Naive thymus-derived CD8-positive, alpha-beta T cell (primary cell): ENCODE results near the gene CTRL. TPM values are rescaled to one million over a fixed set of nuclear protein-coding genes. Genes with fewer than 3 reads are reported as not detected.
"Not testable (repeated sequence)": the region's sequence is repeated elsewhere in the genome, so short reads cannot be mapped to it uniquely, and the experiment has no call there.

ENCODE experiments used
- ATAC-seq, 2 donors: fragments of 150-1000 bp; cut with Tn5 transposase in 1 of 2; sonication (Bioruptor Pico), chemical (Tn5 transposase) in 1 of 2; 1 replicate in 1 of 2; 2 replicates in 1 of 2; pipeline ENCODE4 v1.10.0; 2021; ENCODE audit warnings: mild to moderate bottlenecking in 2 of 2, moderate library complexity in 2 of 2
- POLR2A ChIA-PET: fragments of 350-600 bp; sonication (Branson Sonifier 250); formaldehyde crosslinking; loops from one replicate; lab custom pipeline; 2021; ENCODE audit warnings: antibody characterized with exemption; lab: Charles Lee
- DNase-seq, 10 donors: peaks; one replicate each; pipeline versions ENCODE4 v3.0.0 to v3.0.0-alpha.2; 2020 to 2022
- H3K27ac Mint-ChIP-seq, 10 donors: one replicate each; pipeline ENCODE4 v1.8.0; 2020 to 2022; ENCODE audit warnings: mild to moderate bottlenecking in 10 of 10, mixed read lengths in 10 of 10, moderate library complexity in 4 of 10, inconsistent platforms in 1 of 10
- H3K27me3 Mint-ChIP-seq, 5 donors: one replicate each; pipeline ENCODE4 v1.8.0; 2021 to 2022; ENCODE audit warnings: mixed read lengths in 5 of 5
- H3K36me3 Mint-ChIP-seq, 3 donors: one replicate each; pipeline ENCODE4 v1.8.0; 2020 to 2022; ENCODE audit warnings: mixed read lengths in 3 of 3, mild to moderate bottlenecking in 2 of 3, inconsistent platforms in 1 of 3
- H3K4me1 Mint-ChIP-seq, 4 donors: one replicate each; pipeline ENCODE4 v1.8.0; 2021 to 2022; ENCODE audit warnings: mixed read lengths in 4 of 4
- H3K4me3 Mint-ChIP-seq, 10 donors: one replicate each; pipeline ENCODE4 v1.8.0; 2020 to 2022; ENCODE audit warnings: mild to moderate bottlenecking in 10 of 10, mixed read lengths in 10 of 10, moderate library complexity in 6 of 10, inconsistent platforms in 1 of 10
- H3K9me3 Mint-ChIP-seq, 9 donors: one replicate each; pipeline ENCODE4 v1.8.0; 2020 to 2022; ENCODE audit warnings: mixed read lengths in 9 of 9, mild to moderate bottlenecking in 3 of 9, inconsistent platforms in 1 of 9, moderate library complexity in 1 of 9
- polyA plus RNA-seq, 3 donors: library from polyadenylated mRNA; unstranded; fragments of 300-500 nt; fragmentation: Illumina TruSeq; gene quantifications; one replicate each; pipeline ENCODE4 v1.2.3, GENCODE V29; 2021
- total RNA-seq, 8 experiments: library from RNA in 2 of 8; stranded (reverse) in 2 of 8; gene quantifications; one replicate each; pipeline ENCODE4 v1.2.3 and lab custom pipeline; 2021 to 2026

CTRL gene
- 10 to 100 TPM; 10.5 to 12.6 TPM for total RNA-seq
- 1 to 10 TPM; 2.2 to 2.8 (median 2.8) TPM for polyA plus RNA-seq
- total RNA-seq (lab: John Stamatoyannopoulos, UW), result 0 to 1.0 (median 0.62) reads per million in 6 experiments

DNA sequence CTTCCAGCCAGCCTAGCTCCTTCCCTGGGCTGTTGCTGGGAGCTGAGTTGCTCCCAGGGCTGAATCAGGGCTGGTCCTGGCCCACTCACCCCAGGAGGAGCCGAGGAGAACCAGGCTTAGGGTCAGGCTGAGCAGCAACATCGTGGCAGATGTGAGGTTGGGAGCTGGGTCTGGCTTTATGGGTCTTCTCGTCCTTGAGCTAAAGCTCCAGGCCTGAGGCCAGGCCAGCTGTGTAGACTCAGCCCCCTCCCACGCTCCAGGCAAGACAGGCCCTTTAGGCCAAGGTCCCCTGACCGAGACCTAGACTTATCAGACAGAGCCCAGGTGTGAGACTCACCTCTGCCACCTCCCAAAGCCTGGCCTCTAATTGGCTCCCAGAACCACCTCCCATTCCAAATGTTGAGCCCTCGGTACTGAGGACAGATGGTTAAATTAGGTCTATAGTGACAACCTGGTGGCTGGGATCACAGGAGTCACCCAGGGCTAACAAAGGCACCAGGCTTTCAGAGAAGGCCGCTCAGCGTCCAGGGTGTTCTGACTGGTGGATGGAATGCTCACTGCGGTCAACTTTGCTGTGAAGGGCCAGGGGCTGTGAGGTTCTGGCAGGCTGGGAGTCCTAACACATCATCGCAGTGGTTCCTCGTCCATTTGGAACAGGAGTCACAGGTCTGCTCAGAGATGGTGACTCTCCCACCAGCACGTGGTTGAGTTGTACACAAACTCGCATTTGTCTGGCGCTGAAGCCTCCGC lies at the start of gene CTRL:
Gene CTRL (minus strand): TSS at position 151 of the 750 bp plus-strand sequence. CDS start 10 bp downstream, at position 141.
- Mint-ChIP-seq H3K4me1 (peaks cover 20 to 32% (median 23%) of the 10 kb centered on the region in 4 donors), H3K4me3 (no peak within 1 kb of the TSS), H3K9me3 (no peaks in the 10 kb centered on the region), H3K36me3 (peaks cover 4 to 40% (median 5%) of the 10 kb centered on the region in 3 donors), H3K27me3 (no peaks in the 10 kb centered on the region), H3K27ac (peak within 1 kb of the TSS in 7 of 10 donors; percentile 35 to 89 (median 56))
- POLR2A ChIA-PET, result interaction anchor here (0.6 to 1.9 kb wide), 2 partner anchors 10 to 48 kb away, joined by 3 to 6 read pairs; no protein-coding TSS in a partner anchor
- ATAC-seq, result no peak
- DNase-seq, result no peak

GRCh38 chr16:67979955-67980678 lies 48.5 kb upstream of the CTRL start, which contains the start of gene DPEP3:
Gene DPEP3 (minus strand): TSS chr16:67980499. CDS start chr16:67980380, 119 bp downstream.
- no peaks in the 10 kb centered on the region for H3K27me3 Mint-ChIP-seq
- peak in 2 of 10 donors; percentile 14 to 23 for DNase-seq
- POLR2A ChIA-PET, result interaction anchor here (1.2 to 1.4 kb wide), 2 partner anchors 16 to 51 kb away, joined by 3 to 4 read pairs; no protein-coding TSS in a partner anchor
- peaks cover 14 to 24% (median 20%) of the 10 kb centered on the region in 4 donors for H3K4me1 Mint-ChIP-seq
- H3K9me3 Mint-ChIP-seq, result no peaks in the 10 kb centered on the region
- ATAC-seq, result peak in 1 of 2 donors; percentile 28
- H3K4me3 Mint-ChIP-seq, result no peak within 1 kb of the TSS
- H3K36me3 Mint-ChIP-seq, result no peaks in the 10 kb centered on the region
- peak within 1 kb of the TSS in 1 of 10 donors; percentile 6 for H3K27ac Mint-ChIP-seq

- H3K27me3 Mint-ChIP-seq, result no peaks in the 10 kb centered on the region
- H3K4me1 Mint-ChIP-seq, result peaks cover under 1 to 6% (median 4%) of the 10 kb centered on the region in 4 donors
- H3K36me3 Mint-ChIP-seq, result no peaks in the 10 kb centered on the region
- DNase-seq (no peak), ATAC-seq (no peak)
- H3K9me3 Mint-ChIP-seq, result no peaks in the 10 kb centered on the region
- POLR2A ChIA-PET, result interaction anchor here (0.5 to 1.3 kb wide), 3 partner anchors 9 to 474 kb away, joined by 3 to 4 read pairs (median 4); partner anchors contain the start of gene SLC12A4
- H3K4me3 Mint-ChIP-seq, result no peak overlapping the region
- H3K27ac Mint-ChIP-seq, result peak overlapping the region in 1 of 10 donors; percentile 7
These were observed 46.0 kb upstream of the CTRL start for GRCh38 chr16:67977469-67978227.

DNA sequence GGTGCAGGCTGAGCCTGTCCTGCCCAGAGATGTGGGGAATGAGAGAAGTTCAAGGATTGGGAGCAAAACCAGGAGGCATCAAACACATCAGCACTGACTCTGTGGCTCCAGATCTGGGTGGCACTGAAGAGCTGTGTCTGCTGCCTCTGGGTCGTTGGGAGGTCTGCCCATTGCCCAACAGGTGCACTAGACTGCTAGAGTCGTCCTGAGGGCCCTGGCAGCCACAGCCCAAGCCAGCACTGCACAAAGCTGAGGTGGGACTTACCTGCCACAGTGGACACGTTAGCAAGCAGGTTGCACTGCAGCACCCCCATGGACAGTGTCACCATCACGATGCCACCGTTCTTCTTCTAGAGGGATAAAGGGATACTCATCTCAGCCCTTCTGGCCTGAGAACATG lies 45.3 kb upstream of the CTRL start:
- Mint-ChIP-seq H3K4me3 (no peak overlapping the region), H3K36me3 (no peaks in the 10 kb centered on the region), H3K9me3 (no peaks in the 10 kb centered on the region), H3K27ac (no peak overlapping the region), H3K27me3 (no peaks in the 10 kb centered on the region), H3K4me1 (peaks cover 0 to 7% (median 4%) of the 10 kb centered on the region in 4 donors)
- ATAC-seq (no peak), DNase-seq (no peak)
- POLR2A ChIA-PET, result no interaction called here

DNA sequence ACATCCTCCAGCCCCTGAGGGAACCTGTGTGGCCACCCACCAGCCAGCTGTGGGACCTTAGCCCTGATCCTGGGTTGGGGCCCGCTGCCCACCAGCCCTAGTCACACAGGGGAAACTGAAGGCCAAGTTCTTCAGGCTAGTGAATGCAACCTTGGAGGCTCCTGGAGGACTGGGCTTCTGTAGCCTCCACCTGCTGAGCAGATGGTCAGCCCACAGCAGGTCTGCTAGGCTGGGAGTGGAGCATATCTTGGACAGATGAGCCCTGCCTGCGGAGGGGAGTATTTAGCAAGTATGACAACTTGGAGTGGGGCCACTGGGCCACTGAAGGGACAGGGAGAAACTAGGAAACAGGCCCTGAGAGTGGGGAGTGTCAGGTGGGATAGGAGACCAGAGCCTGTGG lies 44.5 kb upstream of the CTRL start:
- ATAC-seq (no peak), DNase-seq (no peak)
- H3K27me3 Mint-ChIP-seq, result no peaks in the 10 kb centered on the region
- peak overlapping the region in 1 of 10 donors; percentile 26 for H3K4me3 Mint-ChIP-seq
- H3K36me3 Mint-ChIP-seq, result no peaks in the 10 kb centered on the region
- POLR2A ChIA-PET, result no interaction called here
- H3K4me1 Mint-ChIP-seq, result peaks cover 0 to 7% (median 4%) of the 10 kb centered on the region in 4 donors
- no peaks in the 10 kb centered on the region for H3K9me3 Mint-ChIP-seq
- no peak overlapping the region for H3K27ac Mint-ChIP-seq

- H3K9me3 Mint-ChIP-seq, result no peaks in the 10 kb centered on the region
- no peaks in the 10 kb centered on the region for H3K27me3 Mint-ChIP-seq
- peaks cover 0 to 7% (median 4%) of the 10 kb centered on the region in 4 donors for H3K4me1 Mint-ChIP-seq
- POLR2A ChIA-PET, result interaction anchor here (0.6 to 0.9 kb wide), 2 partner anchors 46 to 210 kb away, joined by 3 to 4 read pairs; no protein-coding TSS in a partner anchor
- H3K27ac Mint-ChIP-seq, result peak overlapping the region in 3 of 10 donors; percentile 3 to 40 (median 15)
- no peak for DNase-seq
- ATAC-seq, result no peak
- H3K4me3 Mint-ChIP-seq, result no peak overlapping the region
- no peaks in the 10 kb centered on the region for H3K36me3 Mint-ChIP-seq
These were observed 43.9 kb upstream of the CTRL start for GRCh38 chr16:67975321-67976105.

DNA sequence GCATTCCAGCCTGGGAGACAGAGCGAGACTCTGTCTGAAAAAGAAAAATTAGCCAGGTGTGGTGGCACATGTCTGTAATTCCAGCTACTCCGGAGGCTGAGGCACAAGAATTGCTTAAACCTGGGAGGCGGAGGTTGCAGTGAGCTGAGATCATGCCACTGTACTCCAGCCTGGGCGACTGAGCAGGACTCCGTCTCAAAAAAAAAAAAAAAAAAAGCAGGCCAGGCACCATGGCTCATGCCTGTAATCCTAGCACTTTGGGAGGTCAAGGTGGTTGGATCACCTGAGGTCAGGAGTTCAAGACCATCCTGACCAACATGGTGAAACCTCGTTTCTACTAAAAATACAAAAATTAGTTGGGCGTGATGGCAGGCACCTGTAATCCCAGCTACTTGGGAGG lies 40.6 kb upstream of the CTRL start:
- DNase-seq, H3K27me3 Mint-ChIP-seq, H3K9me3 Mint-ChIP-seq, H3K36me3 Mint-ChIP-seq, ATAC-seq, H3K27ac Mint-ChIP-seq, H3K4me3 Mint-ChIP-seq: not testable (repeated sequence)
- H3K4me1 Mint-ChIP-seq, result peaks cover 11 to 25% (median 16%) of the 10 kb centered on the region in 4 donors
- POLR2A ChIA-PET, result interaction anchor here (0.7 kb wide), 1 partner anchor 206 kb away, joined by 4 read pairs; no protein-coding TSS in a partner anchor

DNA sequence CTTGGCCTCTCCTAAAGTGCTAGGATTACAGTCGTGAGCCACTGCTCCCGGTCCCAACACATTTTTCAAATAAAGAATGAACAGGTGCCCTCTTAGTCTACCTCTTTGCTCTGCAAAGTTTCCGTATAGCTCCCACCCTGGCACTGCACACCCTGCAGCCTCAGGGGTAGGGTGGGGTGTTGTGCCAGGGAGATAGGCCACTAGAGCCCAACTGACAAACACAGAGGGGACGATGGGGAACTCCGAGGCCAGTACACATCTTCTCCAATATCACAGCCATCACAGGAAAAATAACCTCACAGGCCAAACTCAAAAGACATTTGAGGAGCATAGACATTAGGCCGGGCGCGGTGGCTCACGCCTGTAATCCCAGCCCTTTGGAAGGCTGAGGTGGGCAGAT lies 39.4 kb upstream of the CTRL start:
- POLR2A ChIA-PET, result interaction anchor here (1.5 to 3.2 kb wide), 3 partner anchors 11 to 35 kb away, joined by 3 to 34 read pairs (median 6); partner anchors contain the start of gene PSMB10
- H3K36me3 Mint-ChIP-seq, result no peaks in the 10 kb centered on the region
- H3K9me3 Mint-ChIP-seq, result no peaks in the 10 kb centered on the region
- H3K4me3 Mint-ChIP-seq, result peak overlapping the region in 4 of 10 donors; percentile 38 to 75 (median 52)
- DNase-seq (no peak), ATAC-seq (no peak)
- peaks cover 13 to 35% (median 26%) of the 10 kb centered on the region in 4 donors for H3K4me1 Mint-ChIP-seq
- H3K27me3 Mint-ChIP-seq, result no peaks in the 10 kb centered on the region
- peak overlapping the region in 3 of 10 donors; percentile 24 to 67 (median 31) for H3K27ac Mint-ChIP-seq

DNA sequence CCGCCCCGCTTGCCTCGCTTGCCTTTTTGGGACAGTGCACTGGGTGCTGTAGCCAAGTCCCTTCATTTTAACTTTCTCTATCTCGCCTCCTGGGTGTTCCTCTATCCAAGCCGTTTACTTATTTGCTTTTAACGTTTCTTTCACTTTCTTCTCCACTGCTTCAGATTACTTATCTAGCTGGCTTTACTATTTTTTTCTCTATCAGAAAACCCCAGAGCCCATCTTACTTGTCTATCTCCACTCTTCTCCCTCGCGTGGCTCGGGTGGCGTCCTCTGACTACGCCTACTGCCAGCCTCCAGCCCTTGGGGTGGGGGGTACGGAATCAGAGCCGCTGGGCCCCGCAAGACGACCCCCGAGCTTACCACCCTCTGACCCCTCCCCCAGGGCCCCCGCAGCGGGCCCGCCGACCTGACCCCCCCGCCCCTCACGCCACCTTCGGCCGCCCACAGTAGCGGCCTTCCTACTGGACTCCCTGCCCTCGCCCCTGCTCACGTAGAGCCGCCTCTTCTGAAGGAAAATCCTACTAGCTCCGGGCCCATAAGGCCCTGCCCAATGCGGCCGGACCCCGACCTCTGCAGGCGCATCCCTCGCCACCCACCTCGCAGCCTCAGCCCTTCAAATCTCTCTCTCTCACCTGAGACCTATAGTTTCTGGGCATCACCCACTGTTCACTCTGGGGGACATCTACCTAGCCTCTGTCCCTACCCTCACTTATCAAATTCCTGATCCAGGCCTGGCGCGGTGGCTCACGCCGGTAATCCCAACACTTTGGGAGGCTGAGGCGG lies 37.8 kb upstream of the CTRL start:
- Mint-ChIP-seq H3K36me3 (no peaks in the 10 kb centered on the region), H3K4me3 (peak overlapping the region; percentile 87 to 98 (median 92)), H3K27me3 (no peaks in the 10 kb centered on the region), H3K9me3 (no peaks in the 10 kb centered on the region), H3K4me1 (peaks cover 13 to 38% (median 32%) of the 10 kb centered on the region in 4 donors), H3K27ac (peak overlapping the region; percentile 65 to 95 (median 89))
- DNase-seq, result peak in 2 of 10 donors; percentile 20 to 43
- ATAC-seq, result peak in 1 of 2 donors; percentile 39
- POLR2A ChIA-PET, result interaction anchor here (0.6 to 3.2 kb wide), 13 partner anchors 9 to 704 kb away, joined by 3 to 34 read pairs (median 4); partner anchors contain the start of genes DDX28, DPEP2, DUS2 and PSMB10

DNA sequence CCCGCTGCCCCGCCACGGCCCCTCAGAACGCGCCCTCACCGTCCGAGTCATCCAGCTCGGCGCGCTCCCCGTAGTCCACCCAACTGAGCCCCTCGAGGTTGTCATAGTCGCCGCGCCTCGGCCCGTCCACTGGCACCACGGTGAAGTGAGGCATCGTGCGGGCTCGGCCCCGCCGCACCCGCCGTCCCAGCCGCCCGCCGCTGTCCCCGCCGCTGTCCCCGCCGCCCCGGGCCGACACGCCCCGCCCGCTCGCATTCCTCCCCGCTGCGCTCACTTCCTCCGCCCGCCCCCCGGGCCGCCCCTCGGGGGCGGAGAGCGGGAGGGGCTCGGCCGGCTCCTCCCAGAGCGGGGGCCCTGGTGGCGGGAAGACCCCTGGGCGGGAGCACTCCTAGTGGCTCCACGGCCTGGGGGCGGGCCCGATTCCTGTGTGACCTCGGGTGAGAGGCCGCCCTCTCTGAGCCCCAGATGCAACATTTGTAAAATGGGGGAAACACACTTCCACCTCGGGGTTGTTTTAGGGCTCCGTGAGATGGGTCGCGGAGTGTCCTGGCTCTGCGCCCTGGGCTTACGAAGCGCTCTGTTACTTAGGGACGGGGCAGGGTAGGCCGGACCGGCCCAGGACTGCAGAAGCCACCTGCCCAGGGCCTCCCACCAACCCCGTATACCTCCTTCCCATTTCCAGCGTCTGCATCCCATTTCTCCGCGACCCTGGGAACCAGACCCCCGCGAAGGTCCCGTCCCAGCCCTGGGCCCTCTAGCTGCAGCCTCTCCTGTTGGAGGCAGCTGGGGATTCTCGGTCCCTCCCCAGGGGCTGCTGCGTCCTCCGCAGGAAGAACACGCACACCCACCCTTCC lies 37.0 kb upstream of the CTRL start, which contains the start of gene SLC12A4:
Gene SLC12A4 (minus strand): TSS at position 238 of the 854 bp plus-strand sequence. CDS start 84 bp downstream, at position 154.
- Mint-ChIP-seq H3K4me3 (peak within 1 kb of the TSS; percentile 87 to 99 (median 97)), H3K27ac (peak within 1 kb of the TSS; percentile 80 to 97 (median 92)), H3K9me3 (no peaks in the 10 kb centered on the region), H3K4me1 (peaks cover 13 to 38% (median 32%) of the 10 kb centered on the region in 4 donors), H3K27me3 (no peaks in the 10 kb centered on the region), H3K36me3 (no peaks in the 10 kb centered on the region)
- ATAC-seq (peak; percentile 87 to 90), DNase-seq (peak; percentile 78 to 92 (median 88))
- POLR2A ChIA-PET, result interaction anchor here (0.6 to 3.2 kb wide), 11 partner anchors 9 to 703 kb away, joined by 3 to 34 read pairs (median 4); partner anchors contain the start of genes DDX28, DPEP2, DUS2 and NFATC3
